ENCODE measurements around the gene PRKAB1. TPM values are rescaled to one million over a fixed set of nuclear protein-coding genes. Genes with fewer than 3 reads are reported as not detected.
A peak's percentile ranks its signal among the peaks of the same experiment; 100 is the strongest.

PRKAB1 gene
- total RNA-seq, 1 experiment from 2014 or later = 37.3 TPM

DNA sequence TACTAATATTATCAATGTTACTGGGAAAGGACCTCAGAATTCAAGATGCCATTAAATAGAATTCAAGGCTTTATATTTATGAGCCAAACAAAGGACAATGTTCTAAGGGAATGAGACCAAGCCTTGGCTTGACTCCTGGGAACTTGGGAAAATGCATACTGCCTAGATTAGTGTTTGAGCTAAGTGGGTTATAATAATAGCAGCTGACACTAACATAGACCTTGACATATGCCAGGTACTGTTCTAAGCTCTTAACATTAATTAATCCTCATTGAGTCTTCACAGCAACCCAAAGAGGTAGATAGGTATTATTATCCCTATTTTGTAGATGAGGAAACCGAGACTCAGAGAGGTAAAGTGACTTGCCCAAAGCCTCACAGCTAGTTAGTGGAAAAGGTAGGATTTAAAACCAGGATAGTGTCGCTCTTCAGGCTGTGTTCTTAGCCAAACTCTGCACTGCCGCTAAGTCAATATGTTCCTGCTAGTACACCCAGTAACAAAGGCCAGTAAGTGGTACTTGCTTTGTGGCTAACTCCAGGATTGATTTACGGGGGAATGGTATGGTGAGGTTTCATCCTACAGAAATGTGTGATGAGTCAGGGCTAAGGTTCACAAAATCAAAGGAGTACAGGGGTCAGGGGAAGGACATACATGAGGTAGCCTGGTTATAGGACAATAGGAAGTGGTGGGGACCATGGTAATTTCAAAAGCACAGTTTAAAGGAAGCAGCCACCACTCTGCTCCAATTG, 35.8 kb upstream of the PRKAB1 start:
- POLR2A ChIA-PET = no interaction called here
- intact Hi-C loops (cut with micrococcal nuclease; ENCODE audit: unreplicated experiment) = no loop called here

DNA sequence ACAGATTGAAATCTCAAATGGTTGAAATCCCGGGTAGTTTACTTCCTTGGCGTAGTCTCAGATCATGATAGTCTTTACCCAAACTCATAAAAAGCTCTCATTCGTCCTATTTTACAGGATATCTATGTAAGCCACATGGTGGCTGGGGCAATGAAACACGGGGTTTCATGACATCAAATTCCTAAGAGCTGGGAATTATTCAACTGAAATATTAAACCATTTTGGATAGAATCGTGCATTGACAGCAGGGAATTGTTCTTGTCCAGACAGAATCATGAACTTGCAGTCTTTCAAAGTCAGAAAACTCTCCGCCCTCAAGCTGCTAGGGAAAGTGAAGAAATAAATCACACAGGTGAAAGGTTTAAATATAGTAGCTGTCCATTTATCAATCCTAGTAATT, 33.2 kb upstream of the PRKAB1 start:
- CTCF ChIA-PET = interaction anchor here (0.7 kb wide), 1 partner anchor 21 kb away, joined by 3 read pairs; no protein-coding TSS in a partner anchor
- no peak overlapping the region for H3K27ac Mint-ChIP-seq (ENCODE audit: unreplicated experiment)

More for the DNA sequence above, 35.8 kb upstream of the PRKAB1 start:
- Histone ChIP-seq H3K27me3 (replicated peaks; ENCODE audit: control insufficient read depth, insufficient read depth, low read length) (no peaks in the 10 kb centered on the region), H3K4me1 (no peaks in the 10 kb centered on the region), H3K4me3 (ENCODE audit: low read depth, low read length) (no peak overlapping the region), H3K9me3 (no peaks in the 10 kb centered on the region), H3K36me3 (ENCODE audit: control insufficient read depth, insufficient read depth, low read length) (no peaks in the 10 kb centered on the region)
- Mint-ChIP-seq H3K4me1 (ENCODE audit: low read depth, unreplicated experiment) (no peaks in the 10 kb centered on the region), H3K36me3 (ENCODE audit: insufficient read depth, unreplicated experiment) (no peaks in the 10 kb centered on the region), H3K27ac (ENCODE audit: unreplicated experiment) (no peak overlapping the region), H3K9me3 (ENCODE audit: unreplicated experiment) (no peaks in the 10 kb centered on the region), H3K27me3 (ENCODE audit: insufficient read depth, unreplicated experiment) (peaks cover 9% of the 10 kb centered on the region), H3K4me3 (ENCODE audit: unreplicated experiment) (no peak overlapping the region)
- no TSS peak for BruUV-seq (replicated peaks)
- TF ChIP-seq, protein P1, sequence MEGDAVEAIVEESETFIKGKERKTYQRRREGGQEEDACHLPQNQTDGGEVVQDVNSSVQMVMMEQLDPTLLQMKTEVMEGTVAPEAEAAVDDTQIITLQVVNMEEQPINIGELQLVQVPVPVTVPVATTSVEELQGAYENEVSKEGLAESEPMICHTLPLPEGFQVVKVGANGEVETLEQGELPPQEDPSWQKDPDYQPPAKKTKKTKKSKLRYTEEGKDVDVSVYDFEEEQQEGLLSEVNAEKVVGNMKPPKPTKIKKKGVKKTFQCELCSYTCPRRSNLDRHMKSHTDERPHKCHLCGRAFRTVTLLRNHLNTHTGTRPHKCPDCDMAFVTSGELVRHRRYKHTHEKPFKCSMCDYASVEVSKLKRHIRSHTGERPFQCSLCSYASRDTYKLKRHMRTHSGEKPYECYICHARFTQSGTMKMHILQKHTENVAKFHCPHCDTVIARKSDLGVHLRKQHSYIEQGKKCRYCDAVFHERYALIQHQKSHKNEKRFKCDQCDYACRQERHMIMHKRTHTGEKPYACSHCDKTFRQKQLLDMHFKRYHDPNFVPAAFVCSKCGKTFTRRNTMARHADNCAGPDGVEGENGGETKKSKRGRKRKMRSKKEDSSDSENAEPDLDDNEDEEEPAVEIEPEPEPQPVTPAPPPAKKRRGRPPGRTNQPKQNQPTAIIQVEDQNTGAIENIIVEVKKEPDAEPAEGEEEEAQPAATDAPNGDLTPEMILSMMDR (IDR thresholded peaks at IDR 0.05; ENCODE audit: insufficient read depth in 1 of 2, low read depth in 1 of 2, low read length in 1 of 2, severe bottlenecking in 1 of 2, unreplicated experiment in 1 of 2) = no peak
- CTCF ChIA-PET = no interaction called here
- DNase-seq = no peak

DNA sequence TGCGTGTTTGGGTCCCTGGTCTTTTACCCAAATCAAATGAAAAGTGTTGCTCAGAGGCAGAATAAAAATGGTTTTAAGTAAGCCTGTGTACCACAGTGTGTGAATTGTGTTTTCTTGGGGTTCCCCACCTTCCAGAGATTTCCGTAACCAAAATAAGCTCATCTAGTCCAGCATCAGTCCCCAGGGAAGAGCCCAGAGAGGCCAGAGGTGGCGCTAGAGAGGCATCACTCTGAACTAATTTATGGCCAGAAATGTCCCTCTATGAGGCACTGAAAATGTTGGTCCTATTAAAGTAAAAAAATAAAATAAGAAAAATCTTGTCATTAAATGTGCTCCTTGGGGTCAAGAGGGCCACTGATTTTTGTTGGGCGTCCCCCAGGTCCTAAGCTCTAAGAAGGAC, 24.9 kb upstream of the PRKAB1 start:
- no peak for DNase-seq
- H3K27me3 Mint-ChIP-seq (ENCODE audit: insufficient read depth, unreplicated experiment) = peaks cover 4% of the 10 kb centered on the region
- no peaks in the 10 kb centered on the region for H3K9me3 ChIP-seq
- TF ChIP-seq, protein P1 (IDR thresholded peaks at IDR 0.05; ENCODE audit: insufficient read depth in 1 of 2, low read depth in 1 of 2, low read length in 1 of 2, severe bottlenecking in 1 of 2, unreplicated experiment in 1 of 2) = peak; percentile 14 to 21
- no peaks in the 10 kb centered on the region for H3K36me3 Mint-ChIP-seq (ENCODE audit: insufficient read depth, unreplicated experiment)
- intact Hi-C loops (cut with micrococcal nuclease; ENCODE audit: unreplicated experiment) = no loop called here
- H3K4me3 Mint-ChIP-seq (ENCODE audit: unreplicated experiment) = no peak overlapping the region
- no peaks in the 10 kb centered on the region for H3K36me3 ChIP-seq (ENCODE audit: control insufficient read depth, insufficient read depth, low read length)
- no peak overlapping the region for H3K4me3 ChIP-seq (ENCODE audit: low read depth, low read length)
- ChIA-PET CTCF (no interaction called here), POLR2A (no interaction called here)
- peaks cover 9% of the 10 kb centered on the region for H3K9me3 Mint-ChIP-seq (ENCODE audit: unreplicated experiment)
- no peak overlapping the region for H3K27ac Mint-ChIP-seq (ENCODE audit: unreplicated experiment)
- H3K4me1 ChIP-seq = no peaks in the 10 kb centered on the region
- H3K27me3 ChIP-seq (replicated peaks; ENCODE audit: control insufficient read depth, insufficient read depth, low read length) = no peaks in the 10 kb centered on the region
- H3K4me1 Mint-ChIP-seq (ENCODE audit: low read depth, unreplicated experiment) = no peaks in the 10 kb centered on the region
- no TSS peak for BruUV-seq (replicated peaks)

More for the DNA sequence above, 33.2 kb upstream of the PRKAB1 start:
- intact Hi-C loops (cut with micrococcal nuclease; ENCODE audit: unreplicated experiment) = no loop called here
- Mint-ChIP-seq H3K36me3 (ENCODE audit: insufficient read depth, unreplicated experiment) (no peaks in the 10 kb centered on the region), H3K9me3 (ENCODE audit: unreplicated experiment) (no peaks in the 10 kb centered on the region), H3K4me1 (ENCODE audit: low read depth, unreplicated experiment) (no peaks in the 10 kb centered on the region), H3K4me3 (ENCODE audit: unreplicated experiment) (no peak overlapping the region), H3K27me3 (ENCODE audit: insufficient read depth, unreplicated experiment) (peaks cover 10% of the 10 kb centered on the region)
- TF ChIP-seq, protein P1 (IDR thresholded peaks at IDR 0.05; ENCODE audit: insufficient read depth in 1 of 2, low read depth in 1 of 2, low read length in 1 of 2, severe bottlenecking in 1 of 2, unreplicated experiment in 1 of 2) = no peak
- Histone ChIP-seq H3K27me3 (replicated peaks; ENCODE audit: control insufficient read depth, insufficient read depth, low read length) (no peaks in the 10 kb centered on the region), H3K4me3 (ENCODE audit: low read depth, low read length) (no peak overlapping the region), H3K36me3 (ENCODE audit: control insufficient read depth, insufficient read depth, low read length) (no peaks in the 10 kb centered on the region), H3K9me3 (no peaks in the 10 kb centered on the region), H3K4me1 (no peaks in the 10 kb centered on the region)
- POLR2A ChIA-PET = no interaction called here
- no TSS peak for BruUV-seq (replicated peaks)
- no peak for DNase-seq
